Measurements from ENCODE around the gene TBC1D5.
"Not testable (repeated sequence)": the region's sequence is repeated elsewhere in the genome, so short reads cannot be mapped to it uniquely, and the experiment has no call there.

Gene TBC1D5

DNA sequence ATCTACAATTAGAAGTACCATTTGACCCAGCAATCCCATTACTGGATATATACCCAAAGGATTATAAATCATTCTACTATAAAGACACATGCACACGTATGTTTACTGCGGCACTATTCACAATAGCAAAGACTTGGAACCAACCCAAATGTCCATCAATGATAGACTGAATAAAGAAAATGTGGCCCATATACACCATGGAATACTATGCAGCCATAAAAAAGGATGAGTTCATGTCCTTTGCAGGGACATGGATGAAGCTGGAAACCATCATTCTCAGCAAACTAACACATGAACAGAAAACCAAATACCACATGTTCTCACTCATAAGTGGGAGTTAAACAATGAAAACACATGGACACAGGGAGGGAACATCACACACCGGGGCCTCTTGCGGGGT lies 92.7 kb downstream of the TBC1D5 start:
- H3K27me3 ChIP-seq (ENCODE audit: control insufficient read depth, insufficient read depth, low read length); H3K36me3 ChIP-seq (ENCODE audit: control insufficient read depth, insufficient read depth, low read length); H3K4me3 ChIP-seq (ENCODE audit: low read length); H3K27ac ChIP-seq (ENCODE audit: low read depth, low read length); H3K9ac ChIP-seq (ENCODE audit: low read length); H3K4me1 ChIP-seq (ENCODE audit: control insufficient read depth, insufficient read depth, low read length): not testable (repeated sequence)

DNA sequence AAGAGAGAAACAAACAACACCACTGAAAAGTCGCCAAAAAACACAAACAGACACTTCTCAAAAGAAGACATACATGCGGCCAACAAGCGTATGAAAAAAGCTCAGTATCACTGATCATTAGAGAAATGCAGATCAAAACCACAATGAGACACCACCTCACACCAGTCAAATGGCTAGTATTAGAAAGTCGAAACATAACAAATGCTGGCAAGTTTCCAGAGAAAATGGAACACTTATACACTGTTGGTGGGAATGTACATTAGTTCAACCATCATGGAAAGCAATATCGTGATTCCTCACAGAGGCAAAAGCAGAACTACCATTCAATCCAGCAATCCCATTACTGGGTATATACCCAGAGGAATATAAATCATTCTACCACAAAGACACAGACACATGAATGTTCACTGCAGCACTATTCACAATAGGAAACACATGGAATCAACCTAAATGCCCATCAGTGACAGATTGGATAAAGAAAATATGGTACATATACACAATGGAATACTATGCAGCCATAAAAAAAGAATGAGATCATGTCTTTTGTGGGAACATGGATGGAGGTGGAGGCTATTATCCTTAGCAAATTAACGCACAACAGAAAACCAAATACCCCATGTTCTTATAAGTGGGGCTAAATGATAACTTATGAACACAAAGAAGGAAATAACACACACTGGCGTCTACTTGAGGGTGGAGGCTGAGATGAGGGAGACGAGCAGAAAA lies 93.6 kb downstream of the TBC1D5 start:
- H3K4me3 ChIP-seq (ENCODE audit: low read length); H3K27ac ChIP-seq (ENCODE audit: low read depth, low read length); H3K36me3 ChIP-seq (ENCODE audit: control insufficient read depth, insufficient read depth, low read length); H3K9ac ChIP-seq (ENCODE audit: low read length); H3K27me3 ChIP-seq (ENCODE audit: control insufficient read depth, insufficient read depth, low read length); H3K4me1 ChIP-seq (ENCODE audit: control insufficient read depth, insufficient read depth, low read length): not testable (repeated sequence)

GRCh38 chr3:17645074-17645698 lies 97.2 kb downstream of the TBC1D5 start:
- H3K27ac ChIP-seq (ENCODE audit: low read depth, low read length), result no peak overlapping the region

DNA sequence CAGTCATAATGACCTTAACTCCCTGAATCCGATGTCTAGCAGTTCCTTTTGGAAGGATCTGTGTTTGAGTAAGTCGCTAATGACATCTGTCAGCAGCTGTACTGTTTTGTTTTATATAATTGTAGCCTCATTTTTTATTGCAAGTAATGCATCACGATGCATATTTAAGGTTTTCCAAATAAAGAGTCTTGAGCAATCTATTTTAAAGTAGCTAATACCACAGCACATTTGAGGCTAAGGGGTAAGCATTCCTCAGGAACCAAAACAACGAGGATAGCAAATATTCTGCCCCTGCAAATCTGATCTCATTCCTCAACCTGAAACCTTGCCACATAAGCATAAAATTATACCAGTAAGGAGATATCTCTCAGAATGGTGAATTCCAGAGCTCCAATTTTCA lies 98.7 kb downstream of the TBC1D5 start:
- no peak overlapping the region for H3K27ac ChIP-seq (ENCODE audit: low read depth, low read length)
- no peak overlapping the region for H3K9ac ChIP-seq (ENCODE audit: low read length)
- no peaks in the 10 kb centered on the region for H3K4me1 ChIP-seq (ENCODE audit: control insufficient read depth, insufficient read depth, low read length)
- no peak overlapping the region for H3K4me3 ChIP-seq (ENCODE audit: low read length)
- no peaks in the 10 kb centered on the region for H3K27me3 ChIP-seq (ENCODE audit: control insufficient read depth, insufficient read depth, low read length)
- H3K36me3 ChIP-seq (ENCODE audit: control insufficient read depth, insufficient read depth, low read length), result no peaks in the 10 kb centered on the region

More at GRCh38 chr3:17645074-17645698, 97.2 kb downstream of the TBC1D5 start:
- Histone ChIP-seq H3K4me1 (ENCODE audit: control insufficient read depth, insufficient read depth, low read length) (no peaks in the 10 kb centered on the region), H3K9ac (ENCODE audit: low read length) (no peak overlapping the region), H3K4me3 (ENCODE audit: low read length) (no peak overlapping the region), H3K36me3 (ENCODE audit: control insufficient read depth, insufficient read depth, low read length) (no peaks in the 10 kb centered on the region), H3K27me3 (ENCODE audit: control insufficient read depth, insufficient read depth, low read length) (no peaks in the 10 kb centered on the region)

DNA sequence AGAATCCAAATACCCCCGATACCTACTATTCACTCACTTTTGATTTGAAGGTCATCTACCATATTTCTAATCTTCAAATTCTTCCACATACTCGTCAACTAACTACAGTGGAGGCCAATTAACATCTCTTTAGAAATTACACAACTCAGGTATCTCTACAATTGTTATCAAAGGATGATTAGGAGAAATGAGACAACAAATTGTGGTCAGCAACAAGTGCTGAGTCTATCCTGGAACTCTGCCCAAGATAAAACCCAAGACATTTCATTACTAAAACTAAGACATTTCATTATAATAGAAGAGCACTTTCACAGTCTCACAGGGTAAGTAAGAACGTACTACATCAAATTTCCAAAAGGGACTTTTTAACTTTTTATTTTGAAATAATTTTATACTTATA lies 100.0 kb downstream of the TBC1D5 start:
- H3K9ac ChIP-seq (ENCODE audit: low read length), result no peak overlapping the region
- no peaks in the 10 kb centered on the region for H3K27me3 ChIP-seq (ENCODE audit: control insufficient read depth, insufficient read depth, low read length)
- H3K36me3 ChIP-seq (ENCODE audit: control insufficient read depth, insufficient read depth, low read length), result no peaks in the 10 kb centered on the region
- no peak overlapping the region for H3K27ac ChIP-seq (ENCODE audit: low read depth, low read length)
- no peaks in the 10 kb centered on the region for H3K4me1 ChIP-seq (ENCODE audit: control insufficient read depth, insufficient read depth, low read length)
- H3K4me3 ChIP-seq (ENCODE audit: low read length), result no peak overlapping the region

DNA sequence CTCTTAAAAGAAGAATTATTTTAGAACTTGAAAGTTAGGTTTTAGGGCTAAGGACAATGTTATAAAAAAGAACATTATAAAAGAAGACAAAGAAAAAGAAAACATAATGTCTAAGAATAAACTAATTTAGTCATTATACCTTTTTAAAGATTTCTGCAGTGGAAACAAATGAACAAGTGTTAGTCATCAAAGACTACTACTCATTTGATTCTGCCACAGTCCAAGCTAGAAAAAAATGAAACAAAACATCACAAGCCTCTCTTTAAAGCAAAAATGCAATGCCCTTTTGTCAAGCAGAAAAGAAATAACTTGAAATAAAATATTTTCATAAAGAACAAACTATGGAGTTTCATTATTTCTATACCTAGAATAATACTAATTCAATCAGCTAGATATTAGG lies 102.0 kb downstream of the TBC1D5 start:
- no peaks in the 10 kb centered on the region for H3K27me3 ChIP-seq (ENCODE audit: control insufficient read depth, insufficient read depth, low read length)
- no peak overlapping the region for H3K27ac ChIP-seq (ENCODE audit: low read depth, low read length)

GRCh38 chr3:17639765-17640164 lies 102.7 kb downstream of the TBC1D5 start:
- Histone ChIP-seq H3K4me3 (ENCODE audit: low read length) (no peak overlapping the region), H3K9ac (ENCODE audit: low read length) (no peak overlapping the region), H3K27me3 (ENCODE audit: control insufficient read depth, insufficient read depth, low read length) (no peaks in the 10 kb centered on the region), H3K4me1 (ENCODE audit: control insufficient read depth, insufficient read depth, low read length) (no peaks in the 10 kb centered on the region), H3K27ac (ENCODE audit: low read depth, low read length) (no peak overlapping the region), H3K36me3 (ENCODE audit: control insufficient read depth, insufficient read depth, low read length) (no peaks in the 10 kb centered on the region)

More for the DNA sequence above, 102.0 kb downstream of the TBC1D5 start:
- Histone ChIP-seq H3K9ac (ENCODE audit: low read length) (no peak overlapping the region), H3K4me3 (ENCODE audit: low read length) (no peak overlapping the region), H3K36me3 (ENCODE audit: control insufficient read depth, insufficient read depth, low read length) (no peaks in the 10 kb centered on the region), H3K4me1 (ENCODE audit: control insufficient read depth, insufficient read depth, low read length) (no peaks in the 10 kb centered on the region)

DNA sequence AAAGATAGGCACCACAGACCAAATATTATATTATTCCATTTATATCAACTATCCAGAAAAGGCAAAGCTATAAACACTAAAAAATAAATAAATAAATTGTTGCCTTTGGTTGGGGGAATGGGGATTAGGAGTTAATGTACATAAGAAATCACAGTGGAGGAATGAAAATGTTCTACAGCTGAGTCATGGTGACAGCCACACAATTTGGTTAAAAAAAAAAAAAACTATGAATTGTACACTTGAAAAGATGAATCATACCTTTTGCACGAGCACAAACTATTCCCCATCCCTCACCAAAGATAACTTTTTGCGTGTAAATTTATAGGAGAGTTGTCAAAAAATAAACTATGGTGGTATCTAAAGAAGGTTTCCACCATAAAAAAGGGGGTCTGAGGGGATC lies 103.2 kb downstream of the TBC1D5 start:
- H3K36me3 ChIP-seq (ENCODE audit: control insufficient read depth, insufficient read depth, low read length), result no peaks in the 10 kb centered on the region
- no peak overlapping the region for H3K4me3 ChIP-seq (ENCODE audit: low read length)
- H3K27me3 ChIP-seq (ENCODE audit: control insufficient read depth, insufficient read depth, low read length), result no peaks in the 10 kb centered on the region
- H3K4me1 ChIP-seq (ENCODE audit: control insufficient read depth, insufficient read depth, low read length), result no peaks in the 10 kb centered on the region
- no peak overlapping the region for H3K9ac ChIP-seq (ENCODE audit: low read length)
- H3K27ac ChIP-seq (ENCODE audit: low read depth, low read length), result no peak overlapping the region

DNA sequence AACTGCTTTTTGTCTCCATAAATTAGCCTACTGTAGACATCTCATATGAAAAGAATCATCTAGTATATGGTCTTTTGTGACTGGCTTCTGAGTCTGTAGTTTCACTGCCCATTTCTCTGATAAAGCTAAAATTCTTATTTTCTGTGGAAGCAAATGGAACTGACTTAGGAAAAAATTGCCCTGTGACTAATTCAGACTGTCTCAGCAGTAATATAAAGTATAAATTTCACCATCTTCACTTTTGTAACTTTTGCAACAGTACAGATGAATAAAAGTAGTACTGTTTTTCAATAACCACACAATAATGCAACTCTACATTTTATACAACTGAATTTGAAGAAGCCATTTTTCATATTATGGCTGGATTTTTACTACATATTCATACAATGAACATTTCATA lies 104.1 kb downstream of the TBC1D5 start:
- Histone ChIP-seq H3K27me3 (ENCODE audit: control insufficient read depth, insufficient read depth, low read length) (no peaks in the 10 kb centered on the region), H3K36me3 (ENCODE audit: control insufficient read depth, insufficient read depth, low read length) (no peaks in the 10 kb centered on the region), H3K4me1 (ENCODE audit: control insufficient read depth, insufficient read depth, low read length) (no peaks in the 10 kb centered on the region), H3K4me3 (ENCODE audit: low read length) (no peak overlapping the region), H3K9ac (ENCODE audit: low read length) (no peak overlapping the region), H3K27ac (ENCODE audit: low read depth, low read length) (no peak overlapping the region)

DNA sequence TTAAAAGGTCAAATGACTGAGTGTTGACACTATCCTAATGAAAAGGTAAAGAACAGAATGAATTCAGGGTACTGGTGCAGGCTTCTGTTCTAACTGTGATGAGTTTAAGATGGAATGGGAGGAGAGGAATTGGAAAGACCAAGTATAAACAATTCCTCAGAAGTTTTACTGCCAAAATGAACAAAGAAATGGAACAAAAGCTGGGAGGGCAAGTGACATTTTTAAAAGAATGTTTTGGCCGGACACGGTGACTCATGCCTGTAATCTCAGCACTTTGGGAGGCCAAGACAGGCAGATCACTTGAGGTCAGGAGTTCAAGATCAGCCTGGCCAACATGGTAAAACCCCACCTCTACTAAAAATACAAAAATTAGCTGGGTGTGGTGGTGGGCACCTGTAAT lies 106.8 kb downstream of the TBC1D5 start:
- not testable (repeated sequence) for H3K4me3 ChIP-seq (ENCODE audit: low read length); H3K27me3 ChIP-seq (ENCODE audit: control insufficient read depth, insufficient read depth, low read length); H3K27ac ChIP-seq (ENCODE audit: low read depth, low read length); H3K36me3 ChIP-seq (ENCODE audit: control insufficient read depth, insufficient read depth, low read length); H3K4me1 ChIP-seq (ENCODE audit: control insufficient read depth, insufficient read depth, low read length); H3K9ac ChIP-seq (ENCODE audit: low read length)

- H3K4me3 ChIP-seq (ENCODE audit: low read length), result no peak overlapping the region
- no peak overlapping the region for H3K27ac ChIP-seq (ENCODE audit: low read depth, low read length)
- no peaks in the 10 kb centered on the region for H3K4me1 ChIP-seq (ENCODE audit: control insufficient read depth, insufficient read depth, low read length)
- H3K36me3 ChIP-seq (ENCODE audit: control insufficient read depth, insufficient read depth, low read length), result no peaks in the 10 kb centered on the region
- no peaks in the 10 kb centered on the region for H3K27me3 ChIP-seq (ENCODE audit: control insufficient read depth, insufficient read depth, low read length)
- no peak overlapping the region for H3K9ac ChIP-seq (ENCODE audit: low read length)
Measured at GRCh38 chr3:17634964-17635363, 107.5 kb downstream of the TBC1D5 start.

DNA sequence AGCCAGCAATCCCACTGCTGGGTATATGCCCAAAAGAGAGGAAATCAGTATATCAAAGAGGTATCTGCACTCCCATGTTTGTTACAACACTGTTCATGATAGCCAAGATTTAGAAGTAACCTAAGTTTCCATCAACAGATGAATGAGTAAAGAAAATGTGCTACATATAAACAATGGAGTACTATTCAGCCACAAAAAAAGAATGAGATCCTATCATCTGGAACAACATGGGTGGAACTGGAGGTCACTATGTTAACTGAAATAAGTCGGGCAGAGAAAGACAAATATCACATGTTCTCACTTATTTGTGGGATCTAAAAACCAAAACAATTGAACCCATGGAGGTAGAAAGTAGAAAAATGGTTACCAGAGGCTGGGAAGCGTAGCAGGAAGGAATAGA lies 108.2 kb downstream of the TBC1D5 start:
- Histone ChIP-seq H3K4me3 (ENCODE audit: low read length) (no peak overlapping the region), H3K4me1 (ENCODE audit: control insufficient read depth, insufficient read depth, low read length) (no peaks in the 10 kb centered on the region), H3K27me3 (ENCODE audit: control insufficient read depth, insufficient read depth, low read length) (no peaks in the 10 kb centered on the region), H3K9ac (ENCODE audit: low read length) (no peak overlapping the region), H3K36me3 (ENCODE audit: control insufficient read depth, insufficient read depth, low read length) (no peaks in the 10 kb centered on the region), H3K27ac (ENCODE audit: low read depth, low read length) (no peak overlapping the region)
